Fibroblast of lung (primary cell): Measurements from ENCODE around the gene GPR156.

Experiments used
- CTCF ChIP-seq, 2 donors: IDR thresholded peaks in 1 of 2; conservative IDR thresholded peaks in 1 of 2; 1 replicate in 1 of 2; 2 replicates in 1 of 2; pipeline ENCODE4 v1.5.1; 2011 to 2012; ENCODE audit warnings: low read length in 2 of 2, control low read depth in 1 of 2, inconsistent platforms in 1 of 2, low read depth in 1 of 2, mild to moderate bottlenecking in 1 of 2
- EZH2 ChIP-seq: IDR thresholded peaks from 2 replicates; pipeline ENCODE4 v1.5.1; 2012; ENCODE audit warnings: low read length, control low read depth, mild to moderate bottlenecking; ENCODE audit errors: missing control alignments

DNA sequence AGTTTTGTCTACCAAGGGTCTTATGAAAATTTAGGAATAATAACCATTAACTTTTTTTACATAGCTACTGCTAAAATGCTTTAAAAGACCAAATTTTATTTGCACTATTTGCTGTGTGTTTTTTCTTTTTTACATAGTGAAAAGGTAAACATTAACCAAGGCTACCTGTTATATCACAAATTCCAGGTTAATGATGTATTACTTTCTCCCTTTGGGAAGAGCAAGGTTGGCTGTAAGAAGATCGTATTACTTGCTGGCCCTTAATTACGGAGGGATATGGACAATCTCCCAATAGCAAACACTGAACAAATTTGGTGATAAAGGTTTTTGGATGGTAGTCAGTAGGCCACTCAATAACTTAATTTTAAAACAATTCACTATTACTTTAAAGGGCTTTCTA is 41.8 kb upstream of the GPR156 start:
- TF ChIP-seq CTCF (conservative IDR thresholded peaks at IDR 0.05 in 1 of 2, IDR thresholded peaks at IDR 0.05 in 1 of 2; ENCODE audit: low read depth in 1 of 2, low read length in 2 of 2): no peak
- no peak for TF ChIP-seq EZH2
